ENCODE data around the gene KRTAP10-10.
"Not testable (repeated sequence)": the region's sequence is repeated elsewhere in the genome, so short reads cannot be mapped to it uniquely, and the experiment has no call there.

Gene KRTAP10-10

GRCh38 chr21:44627181-44627822 lies 9.9 kb upstream of the KRTAP10-10 start:
- DNase-seq, result not testable (repeated sequence)

- not testable (repeated sequence) for DNase-seq
Observed at GRCh38 chr21:44627831-44628233, 9.3 kb upstream of the KRTAP10-10 start.

- no peak for DNase-seq
Observed at GRCh38 chr21:44628707-44629391, 8.3 kb upstream of the KRTAP10-10 start.

GRCh38 chr21:44630440-44630839 lies 6.7 kb upstream of the KRTAP10-10 start:
- DNase-seq, result no peak

- DNase-seq, result no peak
Observed at GRCh38 chr21:44632067-44632466, 5.1 kb upstream of the KRTAP10-10 start.

GRCh38 chr21:44636209-44637017 lies 743 bp upstream of the KRTAP10-10 start:
- no peak for DNase-seq

- DNase-seq, result not testable (repeated sequence)
Observed at GRCh38 chr21:44637851-44638348, 744 bp downstream of the KRTAP10-10 start.

GRCh38 chr21:44638506-44639330 lies 1.6 kb downstream of the KRTAP10-10 start:
- not testable (repeated sequence) for DNase-seq

- no peak for DNase-seq
Observed at GRCh38 chr21:44639331-44639655, 2.1 kb downstream of the KRTAP10-10 start.

GRCh38 chr21:44640761-44641160 lies 3.6 kb downstream of the KRTAP10-10 start:
- no peak for DNase-seq

- no peak for DNase-seq
Observed at GRCh38 chr21:44643741-44644310, 6.7 kb downstream of the KRTAP10-10 start.

- DNase-seq, result no peak
Observed at GRCh38 chr21:44644878-44645277, 7.7 kb downstream of the KRTAP10-10 start.

GRCh38 chr21:44646366-44647221 lies 9.4 kb downstream of the KRTAP10-10 start, which contains the start of gene KRTAP10-11:
TSS of gene KRTAP10-11 (plus strand) at chr21:44646414. CDS start at chr21:44646459, 45 bp downstream.
- not testable (repeated sequence) for DNase-seq

- no peak for DNase-seq
Observed at GRCh38 chr21:44647222-44647552, 10.0 kb downstream of the KRTAP10-10 start.

- no peak for DNase-seq
Observed at GRCh38 chr21:44648557-44649311, 11.6 kb downstream of the KRTAP10-10 start.

- DNase-seq, result no peak
Observed at GRCh38 chr21:44649521-44650100, 12.5 kb downstream of the KRTAP10-10 start.

GRCh38 chr21:44650265-44650972 lies 13.3 kb downstream of the KRTAP10-10 start:
- no peak for DNase-seq

- DNase-seq, result no peak
Observed at GRCh38 chr21:44650973-44651675, 14.0 kb downstream of the KRTAP10-10 start.

GRCh38 chr21:44653123-44653522 lies 16.0 kb downstream of the KRTAP10-10 start:
- no peak for DNase-seq

Measured in effector CD4-positive, alpha-beta T cell (primary cell).